ENCODE results near the gene HDDC2. TPM values are rescaled to one million over a fixed set of nuclear protein-coding genes. Genes with fewer than 3 reads are reported as not detected.

The HDDC2 gene
- total and polyA plus RNA-seq, 2 experiments from 2014 or later = 70.6 to 110 TPM

GRCh38 chr6:125245523-125246264 is 56.1 kb downstream of the HDDC2 start:
- Histone ChIP-seq H4K20me1 (ENCODE audit: insufficient read depth, poor library complexity, severe bottlenecking) (no peaks in the 10 kb centered on the region), H3K9me3 (ENCODE audit: low read depth) (no peaks in the 10 kb centered on the region), H3K9me2 (replicated peaks; ENCODE audit: insufficient read depth) (no peaks in the 10 kb centered on the region), H3K79me2 (peaks cover 26% of the 10 kb centered on the region), H3K4me1 (ENCODE audit: insufficient read depth) (no peaks in the 10 kb centered on the region), H3K4me3 (no peak overlapping the region), H3K4me2 (no peak overlapping the region), H2AFZ (no peak overlapping the region), H3K36me3 (replicated peaks; ENCODE audit: insufficient read depth, low read depth) (no peaks in the 10 kb centered on the region), H3K27ac (no peak overlapping the region), H3K27me3 (no peaks in the 10 kb centered on the region)
- whole genome bisulfite sequencing (ENCODE audit: low lambda C conversion rate, missing lambda C conversion rate) = 75% methylated on average over 7 of the region's 7 CpGs
- DNase-seq (ENCODE audit: low spot score) = no peak
- no peak for TF ChIP-seq EZH2phosphoT487 (IDR thresholded peaks at IDR 0.05; ENCODE audit: low read depth, severe bottlenecking, unreplicated experiment)
- no peak for TF ChIP-seq CTCF (IDR thresholded peaks at IDR 0.05; ENCODE audit: poor library complexity)

GRCh38 chr6:125245109-125245508 is 56.7 kb downstream of the HDDC2 start:
- 71% methylated on average over 4 of the region's 4 CpGs for WGBS (ENCODE audit: low lambda C conversion rate, missing lambda C conversion rate)
- peak overlapping the region; percentile 21 for H3K27ac ChIP-seq

GRCh38 chr6:125237764-125238163 is 64.0 kb downstream of the HDDC2 start:
- Histone ChIP-seq H3K36me3 (replicated peaks; ENCODE audit: insufficient read depth, low read depth) (no peaks in the 10 kb centered on the region), H3K4me3 (no peak overlapping the region), H3K4me2 (no peak overlapping the region), H3K27ac (no peak overlapping the region), H3K79me2 (peaks cover 13% of the 10 kb centered on the region), H3K27me3 (no peaks in the 10 kb centered on the region), H3K9me2 (replicated peaks; ENCODE audit: insufficient read depth) (no peaks in the 10 kb centered on the region), H4K20me1 (ENCODE audit: insufficient read depth, poor library complexity, severe bottlenecking) (no peaks in the 10 kb centered on the region), H3K4me1 (ENCODE audit: insufficient read depth) (peaks cover 18% of the 10 kb centered on the region), H3K9me3 (ENCODE audit: low read depth) (no peaks in the 10 kb centered on the region), H2AFZ (no peak overlapping the region)
- 97% methylated on average over 4 of the region's 4 CpGs for WGBS (ENCODE audit: low lambda C conversion rate, missing lambda C conversion rate)
- no peak for DNase-seq (ENCODE audit: low spot score)
- no peak for TF ChIP-seq CTCF (IDR thresholded peaks at IDR 0.05; ENCODE audit: poor library complexity)
- TF ChIP-seq EZH2phosphoT487 (IDR thresholded peaks at IDR 0.05; ENCODE audit: low read depth, severe bottlenecking, unreplicated experiment) = no peak
- no peak for TF ChIP-seq EZH2 (IDR thresholded peaks at IDR 0.05; ENCODE audit: borderline replicate concordance)

More at GRCh38 chr6:125245109-125245508, 56.7 kb downstream of the HDDC2 start:
- Histone ChIP-seq H3K36me3 (replicated peaks; ENCODE audit: insufficient read depth, low read depth) (no peaks in the 10 kb centered on the region), H3K4me2 (no peak overlapping the region), H3K4me3 (no peak overlapping the region), H2AFZ (no peak overlapping the region), H3K27me3 (no peaks in the 10 kb centered on the region), H3K4me1 (ENCODE audit: insufficient read depth) (no peaks in the 10 kb centered on the region), H3K79me2 (peaks cover 26% of the 10 kb centered on the region), H4K20me1 (ENCODE audit: insufficient read depth, poor library complexity, severe bottlenecking) (no peaks in the 10 kb centered on the region), H3K9me3 (ENCODE audit: low read depth) (no peaks in the 10 kb centered on the region), H3K9me2 (replicated peaks; ENCODE audit: insufficient read depth) (no peaks in the 10 kb centered on the region)
- DNase-seq (ENCODE audit: low spot score) = no peak
- no peak for TF ChIP-seq EZH2 (IDR thresholded peaks at IDR 0.05; ENCODE audit: borderline replicate concordance)
- no peak for TF ChIP-seq CTCF (IDR thresholded peaks at IDR 0.05; ENCODE audit: poor library complexity)
- TF ChIP-seq EZH2phosphoT487 (IDR thresholded peaks at IDR 0.05; ENCODE audit: low read depth, severe bottlenecking, unreplicated experiment) = no peak
